NCI-H1436 treated with DMSO at 0.1 percent for 48 hours (cell line): ENCODE data around the gene SDF4.
A peak's percentile ranks its signal among the peaks of the same experiment; 100 is the strongest.

Experiments
- DNase-seq: peaks from one replicate; lab custom pipeline; 2025; lab: John Stamatoyannopoulos, UW

The SDF4 gene

GRCh38 chr1:1231400-1232207 lies at the start of gene SDF4:
Gene SDF4 (minus strand): TSS chr1:1232001. CDS start chr1:1228772, 3,229 bp downstream.
- peak; percentile 58 for DNase-seq

GRCh38 chr1:1280782-1281481 lies 49.1 kb upstream of the SDF4 start:
- no peak for DNase-seq

- no peak for DNase-seq
Measured at GRCh38 chr1:1279028-1279427, 47.2 kb upstream of the SDF4 start.

- no peak for DNase-seq
Measured at GRCh38 chr1:1278620-1279019, 46.8 kb upstream of the SDF4 start.

- no peak for DNase-seq
Measured at GRCh38 chr1:1275836-1276235, 44.0 kb upstream of the SDF4 start.

GRCh38 chr1:1274931-1275431 lies 43.2 kb upstream of the SDF4 start:
- no peak for DNase-seq

GRCh38 chr1:1274299-1274930 lies 42.6 kb upstream of the SDF4 start:
- no peak for DNase-seq

GRCh38 chr1:1273512-1274298 lies 41.9 kb upstream of the SDF4 start, which contains the start of gene UBE2J2:
Gene UBE2J2 (minus strand): TSS chr1:1273854. CDS start chr1:1267992, 5,862 bp downstream.
- no peak for DNase-seq

- no peak for DNase-seq
Measured at GRCh38 chr1:1273209-1273511, 41.4 kb upstream of the SDF4 start.

GRCh38 chr1:1272341-1273208 lies 40.8 kb upstream of the SDF4 start:
- no peak for DNase-seq

GRCh38 chr1:1270813-1271212 lies 39.0 kb upstream of the SDF4 start:
- DNase-seq: no peak

GRCh38 chr1:1268284-1268682 lies 36.5 kb upstream of the SDF4 start:
- no peak for DNase-seq

- no peak for DNase-seq
Measured at GRCh38 chr1:1267488-1268283, 35.9 kb upstream of the SDF4 start.

GRCh38 chr1:1264868-1265272 lies 33.1 kb upstream of the SDF4 start:
- no peak for DNase-seq

GRCh38 chr1:1264026-1264425 lies 32.2 kb upstream of the SDF4 start:
- no peak for DNase-seq

GRCh38 chr1:1262758-1263157 lies 31.0 kb upstream of the SDF4 start:
- no peak for DNase-seq

- DNase-seq: no peak
Measured at GRCh38 chr1:1262071-1262470, 30.3 kb upstream of the SDF4 start.

- no peak for DNase-seq
Measured at GRCh38 chr1:1260843-1261560, 29.2 kb upstream of the SDF4 start.

GRCh38 chr1:1259951-1260600 lies 28.3 kb upstream of the SDF4 start:
- no peak for DNase-seq
